Adrenal gland (tissue), 5 donors: ENCODE data around the gene PCSK6.

ENCODE experiments used
- CTCF ChIP-seq, 6 experiments: fragments of 450-650 bp in 4 of 6; fragments of 200-600 bp in 2 of 6; sonication (generic) in 1 of 6; IDR thresholded peaks; 1 replicate in 5 of 6; 2 replicates in 1 of 6; pipeline versions ENCODE4 v1.5.1 to v1.8.0; 2016 to 2021; ENCODE audit warnings: antibody characterized with exemption in 6 of 6, mild to moderate bottlenecking in 2 of 6, moderate library complexity in 1 of 6
- POLR2A ChIP-seq, 2 donors: fragments of 450-650 bp; IDR thresholded peaks; one replicate each; pipeline ENCODE4 v1.6.1; 2017; ENCODE audit warnings: antibody characterized with exemption in 2 of 2, mild to moderate bottlenecking in 2 of 2, moderate library complexity in 1 of 2
- donor health status: DM: no; HTN: no; CAD: no.

GRCh38 chr15:101314336-101315125, 175.0 kb downstream of the PCSK6 start:
- no peak for TF ChIP-seq CTCF (IDR thresholded peaks at IDR 0.05)
- TF ChIP-seq POLR2A (IDR thresholded peaks at IDR 0.05): no peak
